IMR-90 (cell line): ENCODE results near the gene MAP7D1. TPM values are rescaled to one million over a fixed set of nuclear protein-coding genes. Genes with fewer than 3 reads are reported as not detected.

Source experiments
- ATAC-seq: fragments of 200-7000 bp; cut with Tn5 transposase; 2 replicates; pipeline ENCODE4 v1.9.1; 2020; ENCODE audit warnings: low read depth, mild to moderate bottlenecking, moderate library complexity
- BruUV-seq: library from RNA; stranded (reverse); fragments of 400-500 nt; replicated peaks from 2 replicates; lab custom pipeline; 2021; lab: Mats Ljungman, UMichigan
- CTCF ChIA-PET: fragments of 300-600 bp; formaldehyde crosslinking; extraction: SDS; loops from one replicate; lab custom pipeline; 2021; ENCODE audit warnings: antibody characterized with exemption; lab: Yijun Ruan, JAX
- POLR2A ChIA-PET: fragments of 300-600 bp; sonication (Branson Sonifier 250); formaldehyde crosslinking; loops from one replicate; lab custom pipeline; 2022; ENCODE audit warnings: antibody characterized with exemption; ENCODE audit not compliant: unreplicated experiment; lab: Charles Lee
- DNase-seq: peaks from one replicate; pipeline ENCODE4 v3.0.0; 2013
- H2AFZ ChIP-seq: replicated peaks from 2 replicates; pipeline ENCODE3; 2013; ENCODE audit warnings: low read length, mild to moderate bottlenecking; ENCODE audit not compliant: poor library complexity
- H2AK5ac ChIP-seq: 2 replicates; pipeline ENCODE4 v1.6.1; 2013; ENCODE audit warnings: low read depth, low read length, inconsistent platforms
- H2AK9ac ChIP-seq: replicated peaks from 2 replicates; pipeline ENCODE3; 2013; ENCODE audit warnings: mild to moderate bottlenecking, low read depth, low read length, moderate library complexity; ENCODE audit not compliant: poor library complexity
- H2BK120ac ChIP-seq: 2 replicates; pipeline ENCODE4 v1.6.1; 2013; ENCODE audit warnings: low read depth, low read length, inconsistent platforms
- H2BK15ac ChIP-seq: 3 replicates; pipeline ENCODE4 v1.6.1; 2013; ENCODE audit warnings: low read depth, low read length, inconsistent platforms
- H2BK20ac ChIP-seq: 2 replicates; pipeline ENCODE4 v1.6.1; 2013; ENCODE audit warnings: low read depth, mild to moderate bottlenecking, inconsistent platforms, low read length, moderate library complexity
- H2BK5ac ChIP-seq: 2 replicates; pipeline ENCODE4 v1.6.1; 2013; ENCODE audit warnings: mild to moderate bottlenecking, low read depth, low read length, inconsistent platforms; ENCODE audit not compliant: poor library complexity, severe bottlenecking
- H3K14ac ChIP-seq: replicated peaks from 2 replicates; pipeline ENCODE4 v1.6.1; 2013; ENCODE audit warnings: low read depth, low read length, inconsistent platforms
- H3K18ac ChIP-seq: 2 replicates; pipeline ENCODE4 v1.6.1; 2013; ENCODE audit warnings: low read depth, low read length, control low read depth
- H3K23ac ChIP-seq: 2 replicates; pipeline ENCODE4 v1.6.1; 2013; ENCODE audit warnings: low read depth, low read length, inconsistent platforms
- H3K27ac ChIP-seq: 2 replicates; pipeline ENCODE4 v1.5.1; 2013; ENCODE audit warnings: mild to moderate bottlenecking, control low read depth, low read length; ENCODE audit not compliant: insufficient read depth
- H3K27me3 ChIP-seq: 2 replicates; pipeline ENCODE4 v1.6.1; 2013; ENCODE audit warnings: low read length; ENCODE audit not compliant: control insufficient read depth, insufficient read depth
- H3K36me3 ChIP-seq: 2 replicates; pipeline ENCODE4 v1.6.1; 2013; ENCODE audit warnings: low read length, mixed read lengths; ENCODE audit not compliant: control insufficient read depth, insufficient read depth
- H3K4ac ChIP-seq: 2 replicates; pipeline ENCODE4 v1.6.1; 2013; ENCODE audit warnings: low read depth, low read length, inconsistent platforms
- H3K4me1 ChIP-seq: 2 replicates; pipeline ENCODE4 v1.6.1; 2013; ENCODE audit warnings: low read length, mixed read lengths; ENCODE audit not compliant: control insufficient read depth, insufficient read depth
- H3K4me2 ChIP-seq: 2 replicates; pipeline ENCODE4 v1.6.1; 2013; ENCODE audit warnings: low read depth, mild to moderate bottlenecking, control low read depth, low read length, moderate library complexity
- H3K4me3 ChIP-seq: 2 replicates; pipeline ENCODE4 v1.5.1; 2013; ENCODE audit warnings: low read depth, mild to moderate bottlenecking, control low read depth, low read length, moderate library complexity; ENCODE audit not compliant: insufficient read depth
- H3K56ac ChIP-seq: 2 replicates; pipeline ENCODE4 v1.6.1; 2013; ENCODE audit warnings: low read length, inconsistent platforms; ENCODE audit not compliant: insufficient read depth; ENCODE audit errors: extremely low read depth
- H3K79me1 ChIP-seq, 2 experiments: 2 replicates each; pipeline ENCODE4 v1.6.1; 2013; ENCODE audit warnings: low read length in 2 of 2, inconsistent platforms in 1 of 2, low read depth in 1 of 2
- H3K9ac ChIP-seq: 2 replicates; pipeline ENCODE4 v1.6.1; 2013; ENCODE audit warnings: low read depth, low read length, control low read depth
- H3K9me1 ChIP-seq: 2 replicates; pipeline ENCODE4 v1.6.1; 2013; ENCODE audit warnings: low read length, inconsistent platforms; ENCODE audit not compliant: insufficient read depth
- H3K9me3 ChIP-seq: 2 replicates; pipeline ENCODE4 v1.6.1; 2013; ENCODE audit warnings: low read length; ENCODE audit not compliant: control insufficient read depth, insufficient read depth
- H4K20me1 ChIP-seq: 2 replicates; pipeline ENCODE4 v1.6.1; 2013; ENCODE audit warnings: low read length, inconsistent platforms; ENCODE audit not compliant: insufficient read depth
- H4K5ac ChIP-seq: 2 replicates; pipeline ENCODE4 v1.6.1; 2013; ENCODE audit warnings: mild to moderate bottlenecking, low read depth, low read length, control low read depth
- H4K8ac ChIP-seq, 2 experiments: 2 replicates each; pipeline ENCODE4 v1.6.1; 2013; ENCODE audit warnings: low read depth in 2 of 2, low read length in 2 of 2, control low read depth in 1 of 2, inconsistent platforms in 1 of 2
- H4K91ac ChIP-seq: 2 replicates; pipeline ENCODE4 v1.6.1; 2013; ENCODE audit warnings: low read depth, low read length, inconsistent platforms; ENCODE audit not compliant: insufficient read depth
- BHLHE40 ChIP-seq: fragments of 150-350 bp; IDR thresholded peaks from 2 replicates; pipeline ENCODE4 v1.6.1; 2016; ENCODE audit warnings: mild to moderate bottlenecking, low read depth, low read length
- CEBPB ChIP-seq: IDR thresholded peaks from 2 replicates; pipeline ENCODE4 v1.6.1; 2012; ENCODE audit warnings: low read depth, low read length, improper control_type of control experiment
- CTCF ChIP-seq: conservative IDR thresholded peaks from 2 replicates; pipeline ENCODE4 v1.5.1; 2012; ENCODE audit warnings: mild to moderate bottlenecking, low read depth, low read length, improper control_type of control experiment
- ELK1 ChIP-seq: fragments of 150-350 bp; IDR thresholded peaks from 2 replicates; pipeline ENCODE4 v1.6.1; 2016; ENCODE audit warnings: low read depth, mild to moderate bottlenecking, low read length, moderate library complexity, borderline replicate concordance
- FOS ChIP-seq: fragments of 150-350 bp; IDR thresholded peaks from 2 replicates; pipeline ENCODE4 v1.6.1; 2016; ENCODE audit warnings: low read depth, low read length
- MAFK ChIP-seq: IDR thresholded peaks from 2 replicates; pipeline ENCODE4 v1.6.1; 2012; ENCODE audit warnings: low read depth, low read length, improper control_type of control experiment
- MAZ ChIP-seq: IDR thresholded peaks from 2 replicates; pipeline ENCODE4 v1.6.1; 2012; ENCODE audit warnings: low read depth, mild to moderate bottlenecking, low read length, improper control_type of control experiment, moderate library complexity, borderline replicate concordance
- MXI1 ChIP-seq: IDR thresholded peaks from 2 replicates; pipeline ENCODE4 v1.6.1; 2012; ENCODE audit warnings: low read depth, mild to moderate bottlenecking, low read length, moderate library complexity, borderline replicate concordance
- NFE2L2 ChIP-seq: fragments of 150-350 bp; IDR thresholded peaks from 2 replicates; pipeline ENCODE4 v1.6.1; 2016; ENCODE audit warnings: low read depth, mild to moderate bottlenecking, low read length
- POLR2A ChIP-seq: IDR thresholded peaks from 2 replicates; pipeline ENCODE4 v1.6.1; 2012; ENCODE audit warnings: mild to moderate bottlenecking, low read depth, low read length
- RAD21 ChIP-seq: IDR thresholded peaks from 2 replicates; pipeline ENCODE4 v1.6.1; 2012; ENCODE audit warnings: low read length, improper control_type of control experiment
- RCOR1 ChIP-seq: IDR thresholded peaks from 2 replicates; pipeline ENCODE4 v1.6.1; 2012; ENCODE audit warnings: mild to moderate bottlenecking, low read length, improper control_type of control experiment; ENCODE audit not compliant: insufficient replicate concordance
- RFX5 ChIP-seq: IDR thresholded peaks from 2 replicates; pipeline ENCODE4 v1.8.0; 2012; ENCODE audit warnings: low read depth, mild to moderate bottlenecking, low read length, moderate library complexity
- SMC3 ChIP-seq: fragments of 150-350 bp; IDR thresholded peaks from 2 replicates; pipeline ENCODE4 v1.6.1; 2016; ENCODE audit warnings: low read depth, mild to moderate bottlenecking, antibody characterized with exemption, low read length, moderate library complexity
- USF2 ChIP-seq: fragments of 150-350 bp; IDR thresholded peaks from 2 replicates; pipeline ENCODE4 v1.6.1; 2017; ENCODE audit warnings: mild to moderate bottlenecking, antibody characterized with exemption, low read length, low read depth
- WGBS, 2 experiments: methylation state at CpG; one replicate each; pipeline versions ENCODE4 v1.1.5 to v1.1.7; 2013; ENCODE audit warnings: missing lambda C conversion rate in 2 of 2; ENCODE audit not compliant: insufficient read length in 1 of 2; ENCODE audit errors: extremely low coverage in 2 of 2; 5-methylcytosine and 5-hydroxymethylcytosine counted together
- dilution Hi-C: fragments of 300-500 bp; cut with HindIII; formaldehyde crosslinking; loops from one replicate; pipeline ENCODE4 v1.14.3; 2018; ENCODE audit warnings: low sequenced_read_pairs; ENCODE audit not compliant: unreplicated experiment
- in situ Hi-C: fragments of 300-500 bp; cut with MboI; formaldehyde crosslinking; loops from 3 replicates; pipeline ENCODE4 v1.14.3; 2019; ENCODE audit warnings: low sequenced_read_pairs, inconsistent platforms, mixed read lengths
- intact Hi-C: fragments of 100-400 bp; cut with micrococcal nuclease; formaldehyde crosslinking; loops from 2 replicates; pipeline ENCODE4 v1.10.0; 2022
- polyA plus RNA-seq, 3 experiments: library from polyadenylated mRNA; depleted of rRNA; stranded (reverse); fragments of >200 nt; gene quantifications; 2 replicates each; pipeline ENCODE4 v1.2.3, GENCODE V29; 2012; ENCODE audit warnings: low replicate concordance in 1 of 3
- total RNA-seq: library from RNA; depleted of rRNA; stranded (reverse); fragments of >200 nt; gene quantifications from 2 replicates; pipeline ENCODE4 v1.2.3, GENCODE V29; 2012

Gene MAP7D1
- total and polyA plus RNA-seq, 2 of the 4 experiments (the other 2 are of a cell fraction): 32.3 to 81.9 TPM

GRCh38 chr1:36118447-36119204 is 37.3 kb upstream of the MAP7D1 start:
- DNase-seq: no peak
- no peak overlapping the region for H4K5ac ChIP-seq
- no peak overlapping the region for H4K91ac ChIP-seq
- no peak overlapping the region for H3K4me2 ChIP-seq
- H2AK5ac ChIP-seq: no peak overlapping the region
- H2BK20ac ChIP-seq: no peak overlapping the region
- ATAC-seq: peak; percentile 4; the same call in 1 of the 2 replicates
- no peak overlapping the region for H2AK9ac ChIP-seq
- intact Hi-C loops (no loop called here), in situ Hi-C loops (loop anchor here (25.0 kb wide), 1 partner anchor 294 kb away; no protein-coding TSS in a partner anchor), dilution Hi-C loops (no loop called here)
- no peak overlapping the region for H2BK120ac ChIP-seq
- peaks cover 10% of the 10 kb centered on the region for H3K27me3 ChIP-seq
- no peak overlapping the region for H3K23ac ChIP-seq
- H4K20me1 ChIP-seq: no peaks in the 10 kb centered on the region; the same call in 1 of the 2 replicates
- H3K14ac ChIP-seq: no peak overlapping the region
- peaks cover 13% of the 10 kb centered on the region for H3K4me1 ChIP-seq
- no peak overlapping the region for H4K8ac ChIP-seq
- 80% methylated on average over 1 of the region's 10 CpGs; no CpG with 5 or more reads in 1 of the 2 experiments for WGBS, 2 experiments
- no peak overlapping the region for H3K18ac ChIP-seq
- H3K4me3 ChIP-seq: no peak overlapping the region
- POLR2A ChIA-PET: no interaction called here
- no peaks in the 10 kb centered on the region for H3K9me1 ChIP-seq
- no peaks in the 10 kb centered on the region for H3K9me3 ChIP-seq
- no peak overlapping the region for H3K9ac ChIP-seq
- H2BK15ac ChIP-seq: no peak overlapping the region
- H3K56ac ChIP-seq: no peak overlapping the region
- no peak overlapping the region for H2AFZ ChIP-seq
- no peaks in the 10 kb centered on the region for H3K36me3 ChIP-seq
- H3K79me1 ChIP-seq: no peaks in the 10 kb centered on the region
- H2BK5ac ChIP-seq: no peak overlapping the region
- H3K4ac ChIP-seq: 0 out of 2 replicates have a peak overlapping the region, but pooled peaks have one; percentile 6
- BruUV-seq: no TSS peak
- no peak overlapping the region for H3K27ac ChIP-seq
- CTCF ChIA-PET: interaction anchor here (0.9 to 4.1 kb wide), 2 partner anchors 10 to 16 kb away, joined by 3 to 21 read pairs; no protein-coding TSS in a partner anchor
- no peak for TF ChIP-seq FOS
- no peak for TF ChIP-seq ELK1
- TF ChIP-seq SMC3: no peak
- TF ChIP-seq MAZ: no peak
- no peak for TF ChIP-seq USF2
- no peak for TF ChIP-seq MXI1
- no peak for TF ChIP-seq CEBPB
- TF ChIP-seq BHLHE40: no peak
- TF ChIP-seq MAFK: no peak
- no peak for TF ChIP-seq RAD21
- no peak for TF ChIP-seq CTCF
- TF ChIP-seq POLR2A: no peak
- no peak for TF ChIP-seq RFX5
- no peak for TF ChIP-seq NFE2L2
- TF ChIP-seq RCOR1: no peak
